Measurements from ENCODE around the gene CACNA1E. TPM values are rescaled to one million over a fixed set of nuclear protein-coding genes. Genes with fewer than 3 reads are reported as not detected.

CACNA1E gene
- total RNA-seq, 4 donors from 2014 or later, result 0.47 to 0.83 TPM; not detected in 2

- no peaks in the 10 kb centered on the region for H3K9me3 ChIP-seq
- no peak overlapping the region for H3K4me3 ChIP-seq
- no peak for DNase-seq
- H3K27me3 ChIP-seq, result no peaks in the 10 kb centered on the region
- H3K27ac ChIP-seq, result no peak overlapping the region
- H3K36me3 ChIP-seq, result no peaks in the 10 kb centered on the region
- no peaks in the 10 kb centered on the region for H3K4me1 ChIP-seq
- TF ChIP-seq CTCF (IDR thresholded peaks at IDR 0.05), result no peak
- no peak for TF ChIP-seq POLR2A (IDR thresholded peaks at IDR 0.05)
These were observed 125.1 kb downstream of the CACNA1E start for GRCh38 chr1:181608386-181608785.

GRCh38 chr1:181608948-181609347 lies 125.6 kb downstream of the CACNA1E start:
- H3K4me3 ChIP-seq, result no peak overlapping the region
- no peaks in the 10 kb centered on the region for H3K27me3 ChIP-seq
- H3K4me1 ChIP-seq, result no peaks in the 10 kb centered on the region
- no peak overlapping the region for H3K27ac ChIP-seq
- H3K36me3 ChIP-seq, result no peaks in the 10 kb centered on the region
- no peaks in the 10 kb centered on the region for H3K9me3 ChIP-seq
- no peak for TF ChIP-seq POLR2A (IDR thresholded peaks at IDR 0.05)
- TF ChIP-seq CTCF (IDR thresholded peaks at IDR 0.05), result no peak
- no peak for DNase-seq

GRCh38 chr1:181612100-181612499 lies 128.8 kb downstream of the CACNA1E start:
- TF ChIP-seq POLR2A (IDR thresholded peaks at IDR 0.05) (no peak), CTCF (IDR thresholded peaks at IDR 0.05) (no peak)

GRCh38 chr1:181618559-181618958 lies 135.2 kb downstream of the CACNA1E start:
- TF ChIP-seq POLR2A (IDR thresholded peaks at IDR 0.05), result no peak
- TF ChIP-seq CTCF (IDR thresholded peaks at IDR 0.05), result no peak
- Histone ChIP-seq H3K9me3 (no peaks in the 10 kb centered on the region), H3K27me3 (no peaks in the 10 kb centered on the region)

More at GRCh38 chr1:181612100-181612499, 128.8 kb downstream of the CACNA1E start:
- DNase-seq, result no peak
- Histone ChIP-seq H3K27ac (no peak overlapping the region), H3K4me3 (no peak overlapping the region), H3K4me1 (no peaks in the 10 kb centered on the region), H3K9me3 (no peaks in the 10 kb centered on the region), H3K36me3 (no peaks in the 10 kb centered on the region), H3K27me3 (no peaks in the 10 kb centered on the region)

GRCh38 chr1:181620183-181620582 lies 136.9 kb downstream of the CACNA1E start:
- H3K9me3 ChIP-seq, result no peaks in the 10 kb centered on the region
- H3K4me1 ChIP-seq, result no peaks in the 10 kb centered on the region
- H3K27me3 ChIP-seq, result no peaks in the 10 kb centered on the region
- no peak for DNase-seq
- no peak overlapping the region for H3K4me3 ChIP-seq
- TF ChIP-seq POLR2A (IDR thresholded peaks at IDR 0.05), result no peak
- TF ChIP-seq CTCF (IDR thresholded peaks at IDR 0.05), result no peak
- H3K27ac ChIP-seq, result no peak overlapping the region
- H3K36me3 ChIP-seq, result no peaks in the 10 kb centered on the region

More at GRCh38 chr1:181618559-181618958, 135.2 kb downstream of the CACNA1E start:
- DNase-seq, result no peak
- H3K4me3 ChIP-seq, result no peak overlapping the region
- no peak overlapping the region for H3K27ac ChIP-seq
- H3K4me1 ChIP-seq, result no peaks in the 10 kb centered on the region
- H3K36me3 ChIP-seq, result no peaks in the 10 kb centered on the region

- DNase-seq, result no peak
- no peaks in the 10 kb centered on the region for H3K27me3 ChIP-seq
- no peak overlapping the region for H3K4me3 ChIP-seq
- no peaks in the 10 kb centered on the region for H3K4me1 ChIP-seq
- no peaks in the 10 kb centered on the region for H3K36me3 ChIP-seq
- H3K9me3 ChIP-seq, result no peaks in the 10 kb centered on the region
- H3K27ac ChIP-seq, result no peak overlapping the region
- TF ChIP-seq POLR2A (IDR thresholded peaks at IDR 0.05) (no peak), CTCF (IDR thresholded peaks at IDR 0.05) (no peak)
These were observed 140.5 kb downstream of the CACNA1E start for GRCh38 chr1:181623850-181624249.

All from Peyer's patch (tissue), 4 donors.